ENCODE measurements around the gene TSEN15. TPM values are rescaled to one million over a fixed set of nuclear protein-coding genes. Genes with fewer than 3 reads are reported as not detected.

TSEN15 gene
- total RNA-seq, 3 donors from 2014 or later (not counting 1 experiment from before 2014, with no cell fraction given) = 29.5 to 52.9 (median 34.3) TPM

DNA sequence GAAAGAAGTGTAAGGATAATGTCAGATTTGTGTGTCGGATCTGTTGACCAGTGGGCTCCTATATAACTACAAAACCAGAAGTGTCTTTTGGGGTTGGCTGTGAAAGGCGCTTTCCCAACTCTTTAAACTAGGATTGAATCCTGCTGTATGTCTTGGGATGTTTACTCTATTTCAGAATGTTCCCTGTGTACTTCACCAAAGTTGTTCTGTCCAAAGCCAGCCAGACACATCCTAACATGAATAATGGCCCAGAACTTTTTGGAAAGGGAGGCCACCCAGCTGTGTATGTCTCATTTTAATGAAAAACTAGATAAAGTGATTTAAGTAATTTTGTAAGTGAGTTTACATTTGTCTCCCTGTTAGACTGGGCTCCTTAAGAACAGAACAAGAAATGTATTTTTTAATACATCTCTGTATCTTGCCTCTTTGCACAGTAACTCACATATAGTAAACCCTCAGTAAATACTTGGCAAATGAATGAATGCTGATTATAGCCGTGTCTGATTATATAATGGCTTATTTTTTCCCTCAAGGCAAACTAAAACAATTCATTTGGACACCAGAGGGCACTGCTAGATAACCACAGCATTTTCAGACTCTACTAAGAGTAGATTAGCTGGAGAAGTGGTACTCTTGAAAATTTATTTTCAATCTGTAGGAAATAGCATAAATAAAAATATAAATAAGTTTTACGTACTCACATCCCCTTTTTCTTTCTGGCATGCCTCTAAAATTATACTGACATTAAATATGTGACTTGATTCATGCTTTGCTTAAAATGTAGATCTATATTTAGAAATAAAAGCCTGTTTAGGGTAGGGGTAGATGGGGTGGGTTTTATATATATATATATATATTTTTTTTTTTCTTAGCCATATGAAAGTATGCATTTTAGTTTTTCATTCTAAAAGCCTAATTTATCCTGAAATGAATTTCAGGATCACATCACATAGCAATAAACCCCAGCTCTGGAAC, 23.8 kb downstream of the TSEN15 start:
- Mint-ChIP-seq H3K9me3 (no peaks in the 10 kb centered on the region), H3K27me3 (ENCODE audit: low read depth in 2 of 2) (no peaks in the 10 kb centered on the region), H3K4me1 (peaks cover 4 to 5% of the 10 kb centered on the region in 2 donors), H3K36me3 (peaks cover 10% of the 10 kb centered on the region), H3K27ac (peak overlapping the region in 1 of 2 donors; percentile 47), H3K4me3 (no peak overlapping the region)
- intact Hi-C loops (cut with micrococcal nuclease) = loop anchor here (1.0 kb wide), 3 partner anchors 147 to 589 kb away; no protein-coding TSS in a partner anchor
- Histone ChIP-seq H3K27ac (ENCODE audit: low read length) (no peak overlapping the region), H3K36me3 (ENCODE audit: control insufficient read depth, insufficient read depth, low read length) (peaks cover 14% of the 10 kb centered on the region), H3K4me1 (ENCODE audit: control insufficient read depth, insufficient read depth, low read length) (no peaks in the 10 kb centered on the region), H3K4me3 (ENCODE audit: low read length) (no peak overlapping the region), H3K27me3 (ENCODE audit: control insufficient read depth, insufficient read depth, low read length) (no peaks in the 10 kb centered on the region), H3K9me3 (ENCODE audit: control insufficient read depth, insufficient read depth, low read length) (no peaks in the 10 kb centered on the region)
- WGBS (ENCODE audit: insufficient coverage) = 100% methylated on average over 1 of the region's 4 CpGs
- peak; percentile 52 to 71 (median 64) for ATAC-seq
- TF ChIP-seq CTCF (IDR thresholded peaks at IDR 0.05) = peak; percentile 67
- DNase-seq = peak in 1 of 2 donors; percentile 61

DNA sequence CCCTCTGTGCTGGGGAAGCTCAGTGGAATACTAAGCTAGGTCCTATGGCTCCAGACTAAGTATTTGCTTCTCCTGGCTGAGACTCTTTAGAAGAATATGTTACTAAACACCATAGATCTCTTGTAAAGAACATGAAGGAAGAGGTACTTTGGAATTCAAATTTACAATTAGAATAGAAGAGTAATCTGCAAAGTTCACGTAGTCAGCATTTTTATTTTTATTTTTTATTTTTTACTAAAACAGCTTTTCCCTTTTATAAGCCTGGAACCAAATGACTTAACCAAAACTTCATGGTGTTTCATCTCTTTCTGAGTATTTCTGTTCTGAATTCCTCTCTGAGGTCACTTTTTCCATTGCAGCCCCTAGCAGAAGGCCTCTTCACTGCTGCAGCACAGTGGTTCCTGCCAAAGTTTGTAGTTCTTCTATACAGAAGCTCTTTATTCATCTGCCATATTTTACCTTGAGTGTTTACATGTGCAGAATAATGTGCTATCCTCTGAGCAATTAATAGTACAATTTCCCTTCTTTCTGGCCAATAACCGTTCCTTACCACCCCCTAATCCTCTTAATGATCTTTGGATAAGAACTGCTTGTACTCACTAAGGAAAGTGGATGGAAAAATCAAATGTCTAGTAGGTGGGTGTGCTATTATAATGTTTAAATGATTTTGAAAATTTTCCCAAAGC, 27.2 kb downstream of the TSEN15 start:
- Mint-ChIP-seq H3K36me3 (no peaks in the 10 kb centered on the region), H3K27ac (no peak overlapping the region), H3K4me1 (peaks cover 4 to 5% of the 10 kb centered on the region in 2 donors), H3K9me3 (no peaks in the 10 kb centered on the region), H3K4me3 (no peak overlapping the region), H3K27me3 (ENCODE audit: low read depth in 2 of 2) (no peaks in the 10 kb centered on the region)
- DNase-seq = no peak
- TF ChIP-seq CTCF (IDR thresholded peaks at IDR 0.05) = no peak
- Histone ChIP-seq H3K4me3 (ENCODE audit: low read length) (no peak overlapping the region), H3K27me3 (ENCODE audit: control insufficient read depth, insufficient read depth, low read length) (no peaks in the 10 kb centered on the region), H3K36me3 (ENCODE audit: control insufficient read depth, insufficient read depth, low read length) (no peaks in the 10 kb centered on the region), H3K4me1 (ENCODE audit: control insufficient read depth, insufficient read depth, low read length) (no peaks in the 10 kb centered on the region), H3K9me3 (ENCODE audit: control insufficient read depth, insufficient read depth, low read length) (no peaks in the 10 kb centered on the region), H3K27ac (ENCODE audit: low read length) (no peak overlapping the region)
- no CpG with 5 or more reads among the region's 2 CpGs for WGBS (ENCODE audit: insufficient coverage)
- no peak for ATAC-seq
- intact Hi-C loops (cut with micrococcal nuclease) = no loop called here

DNA sequence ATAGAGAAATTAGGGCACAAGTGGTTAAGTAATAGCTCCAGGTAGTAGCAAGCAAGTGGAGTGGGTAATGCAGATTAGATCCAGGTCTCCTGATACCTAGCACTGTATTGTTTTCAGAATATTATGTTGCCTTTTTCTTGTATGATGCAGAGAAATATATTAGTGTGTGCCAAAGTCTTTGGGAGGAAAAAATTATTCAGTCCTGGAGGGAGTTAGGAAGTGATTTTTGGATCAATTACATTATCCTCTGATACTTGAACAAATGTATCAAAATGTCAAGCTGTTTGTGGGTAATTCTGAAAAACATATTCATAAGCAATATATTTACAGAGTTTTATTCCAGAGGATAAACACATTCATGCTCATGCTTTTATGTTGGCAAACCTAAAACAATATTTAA, 28.8 kb downstream of the TSEN15 start:
- Mint-ChIP-seq H3K4me1 (peaks cover 2 to 6% of the 10 kb centered on the region in 2 donors), H3K27ac (no peak overlapping the region), H3K36me3 (no peaks in the 10 kb centered on the region), H3K27me3 (ENCODE audit: low read depth in 2 of 2) (no peaks in the 10 kb centered on the region), H3K4me3 (no peak overlapping the region), H3K9me3 (no peaks in the 10 kb centered on the region)
- no peak for DNase-seq
- Histone ChIP-seq H3K27ac (ENCODE audit: low read length) (no peak overlapping the region), H3K4me1 (ENCODE audit: control insufficient read depth, insufficient read depth, low read length) (no peaks in the 10 kb centered on the region), H3K36me3 (ENCODE audit: control insufficient read depth, insufficient read depth, low read length) (no peaks in the 10 kb centered on the region), H3K27me3 (ENCODE audit: control insufficient read depth, insufficient read depth, low read length) (no peaks in the 10 kb centered on the region), H3K4me3 (ENCODE audit: low read length) (no peak overlapping the region), H3K9me3 (ENCODE audit: control insufficient read depth, insufficient read depth, low read length) (no peaks in the 10 kb centered on the region)
- no peak for ATAC-seq
- intact Hi-C loops (cut with micrococcal nuclease) = no loop called here
- TF ChIP-seq CTCF (IDR thresholded peaks at IDR 0.05) = no peak
